NB4 (cell line): Measurements from ENCODE around the gene THAP12.
A peak's percentile ranks its signal among the peaks of the same experiment; 100 is the strongest.
"Not testable (repeated sequence)": the region's sequence is repeated elsewhere in the genome, so short reads cannot be mapped to it uniquely, and the experiment has no call there.

Experiments
- DNase-seq: peaks from one replicate; pipeline ENCODE4 v3.0.0; 2010; ENCODE audit warnings: low read depth
- H3K4me3 ChIP-seq: one replicate; pipeline ENCODE4 v1.5.1; 2011; ENCODE audit warnings: mild to moderate bottlenecking, low read depth, low read length, moderate library complexity
- MYC ChIP-seq: IDR thresholded peaks from 2 replicates; pipeline ENCODE4 v1.6.1; 2011; ENCODE audit warnings: low read depth, low read length
- POLR2A ChIP-seq: IDR thresholded peaks from 2 replicates; pipeline ENCODE4 v1.6.1; 2011; ENCODE audit warnings: mild to moderate bottlenecking; ENCODE audit not compliant: insufficient read length; ENCODE audit errors: extremely low read depth
- TF ChIP-seq, protein P1 (sequence below): IDR thresholded peaks from one replicate; pipeline ENCODE4 v1.5.1; 2012; ENCODE audit warnings: low read depth, low read length
- TF ChIP-seq, protein P2 (sequence below): IDR thresholded peaks from 2 replicates; pipeline ENCODE4 v1.6.1; 2011; ENCODE audit warnings: low read depth, low read length

THAP12 gene

DNA sequence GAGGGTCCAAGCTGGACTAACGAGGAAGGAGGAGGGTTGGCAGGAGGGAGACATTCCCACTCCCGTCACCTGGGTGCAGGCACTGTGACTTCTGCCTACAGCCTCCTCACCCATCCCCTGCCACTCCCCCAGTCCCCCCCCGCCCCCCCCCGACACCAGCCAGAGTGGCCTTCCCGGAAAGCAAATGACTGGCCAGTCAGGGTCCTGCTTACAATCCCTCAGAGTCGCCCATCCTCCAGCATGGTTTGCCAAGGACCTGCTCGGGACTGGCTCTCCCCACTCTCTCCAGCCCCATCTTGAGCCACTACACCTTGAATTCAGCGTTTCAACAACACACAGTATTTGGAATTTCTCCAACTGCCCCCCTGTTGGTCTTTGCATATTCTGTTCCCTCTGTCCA, 59.6 kb downstream of the THAP12 start:
- no peak for DNase-seq
- TF ChIP-seq MYC (no peak), POLR2A (no peak)
- TF ChIP-seq, protein P1, sequence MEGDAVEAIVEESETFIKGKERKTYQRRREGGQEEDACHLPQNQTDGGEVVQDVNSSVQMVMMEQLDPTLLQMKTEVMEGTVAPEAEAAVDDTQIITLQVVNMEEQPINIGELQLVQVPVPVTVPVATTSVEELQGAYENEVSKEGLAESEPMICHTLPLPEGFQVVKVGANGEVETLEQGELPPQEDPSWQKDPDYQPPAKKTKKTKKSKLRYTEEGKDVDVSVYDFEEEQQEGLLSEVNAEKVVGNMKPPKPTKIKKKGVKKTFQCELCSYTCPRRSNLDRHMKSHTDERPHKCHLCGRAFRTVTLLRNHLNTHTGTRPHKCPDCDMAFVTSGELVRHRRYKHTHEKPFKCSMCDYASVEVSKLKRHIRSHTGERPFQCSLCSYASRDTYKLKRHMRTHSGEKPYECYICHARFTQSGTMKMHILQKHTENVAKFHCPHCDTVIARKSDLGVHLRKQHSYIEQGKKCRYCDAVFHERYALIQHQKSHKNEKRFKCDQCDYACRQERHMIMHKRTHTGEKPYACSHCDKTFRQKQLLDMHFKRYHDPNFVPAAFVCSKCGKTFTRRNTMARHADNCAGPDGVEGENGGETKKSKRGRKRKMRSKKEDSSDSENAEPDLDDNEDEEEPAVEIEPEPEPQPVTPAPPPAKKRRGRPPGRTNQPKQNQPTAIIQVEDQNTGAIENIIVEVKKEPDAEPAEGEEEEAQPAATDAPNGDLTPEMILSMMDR: no peak
- TF ChIP-seq, protein P2, sequence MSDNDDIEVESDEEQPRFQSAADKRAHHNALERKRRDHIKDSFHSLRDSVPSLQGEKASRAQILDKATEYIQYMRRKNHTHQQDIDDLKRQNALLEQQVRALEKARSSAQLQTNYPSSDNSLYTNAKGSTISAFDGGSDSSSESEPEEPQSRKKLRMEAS: no peak
- no peak overlapping the region for H3K4me3 ChIP-seq

DNA sequence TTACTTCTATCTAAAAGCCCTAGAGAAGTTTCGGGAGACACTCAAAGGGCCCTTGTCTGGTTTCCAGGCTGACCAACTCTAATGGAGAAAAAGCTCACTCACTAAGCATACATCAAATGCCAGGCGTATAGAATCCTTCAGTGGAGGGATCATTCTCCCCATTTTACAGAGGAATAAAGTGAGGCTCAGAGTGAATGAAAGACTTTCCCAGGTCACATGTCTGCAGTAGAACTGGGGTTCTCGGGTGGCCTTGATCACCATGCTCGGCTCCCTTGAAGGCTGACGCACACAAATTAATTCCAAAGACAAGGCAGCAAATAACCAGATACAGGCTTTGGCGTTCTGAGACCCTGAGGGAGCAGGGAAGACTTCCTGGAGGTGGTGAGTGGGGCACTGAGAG, 60.0 kb downstream of the THAP12 start:
- no peak overlapping the region for H3K4me3 ChIP-seq
- no peak for DNase-seq
- TF ChIP-seq, protein P1: no peak
- no peak for TF ChIP-seq MYC
- TF ChIP-seq POLR2A: no peak

DNA sequence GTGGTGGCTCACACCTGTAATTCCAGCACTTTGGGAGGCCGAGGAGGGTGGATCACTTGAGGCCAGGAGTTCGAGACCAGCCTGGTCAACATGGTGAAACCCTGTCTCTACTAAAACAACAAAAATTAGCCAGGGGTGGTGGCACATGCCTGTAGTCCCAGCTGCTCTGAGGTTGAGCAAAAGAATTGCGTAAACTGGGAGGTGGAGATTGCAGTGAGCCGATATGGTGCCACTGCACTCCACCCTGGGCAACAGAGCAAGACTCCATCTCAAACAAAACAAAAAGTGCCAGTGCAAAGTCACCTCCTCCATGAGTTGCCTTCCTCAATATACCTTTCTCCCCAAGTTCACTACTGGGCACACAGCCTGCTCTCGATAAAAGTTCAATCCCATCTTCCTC, 61.1 kb downstream of the THAP12 start:
- peak; percentile 37 for DNase-seq
- not testable (repeated sequence) for H3K4me3 ChIP-seq

DNA sequence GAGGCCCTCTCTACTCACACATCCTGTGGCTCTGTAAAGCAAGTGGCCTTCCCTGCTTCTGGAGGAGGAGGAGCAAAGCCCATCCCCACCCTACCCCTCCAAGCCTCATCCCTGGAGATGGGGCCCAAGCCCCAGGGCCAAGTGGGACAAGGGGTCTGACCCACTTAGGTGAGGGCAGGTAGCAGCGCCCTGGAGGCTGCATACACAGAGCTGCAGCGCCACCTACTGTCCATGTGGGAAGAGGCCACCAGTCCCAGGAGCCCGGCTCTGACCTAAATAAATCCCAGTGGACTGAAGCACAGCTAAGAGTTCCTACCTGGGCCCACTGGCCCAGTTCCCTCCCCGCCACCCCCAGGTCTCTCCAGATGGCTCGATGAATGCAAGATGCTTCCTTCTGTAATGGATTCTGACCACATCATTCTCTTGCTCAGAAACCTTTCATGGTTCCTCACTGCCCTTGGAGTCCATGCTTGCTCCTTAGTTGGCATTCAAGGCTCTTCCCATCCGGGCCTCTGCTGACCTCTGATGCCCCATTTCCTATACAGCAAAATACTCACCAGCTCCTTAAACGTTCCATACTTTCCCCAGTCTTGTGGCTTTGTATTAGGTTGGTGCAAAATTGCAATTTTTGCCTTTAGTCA, 62.1 kb downstream of the THAP12 start:
- peak; percentile 83 for DNase-seq
- H3K4me3 ChIP-seq: no peak overlapping the region
- TF ChIP-seq POLR2A (no peak), MYC (no peak)
- TF ChIP-seq, protein P1: peak; percentile 93

DNA sequence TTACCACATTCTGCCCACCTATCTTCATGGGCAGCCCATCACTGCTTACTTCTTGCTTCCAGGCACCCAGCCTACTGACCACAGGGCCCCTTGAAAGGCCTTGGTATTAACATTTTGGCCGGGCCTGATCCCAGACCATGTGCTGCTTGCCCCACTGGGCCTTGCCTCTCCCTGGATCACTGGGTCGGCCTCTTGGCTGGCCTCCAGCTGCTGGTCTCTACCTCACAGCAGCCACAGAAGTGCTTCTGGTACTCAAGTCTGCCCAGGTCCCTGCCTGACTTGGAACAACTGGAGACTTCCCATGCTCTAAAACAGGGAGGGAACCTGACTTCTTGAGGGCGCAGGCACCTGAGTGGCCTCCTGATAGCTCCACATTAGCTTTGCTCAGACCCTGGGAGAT, 63.6 kb downstream of the THAP12 start:
- no peak overlapping the region for H3K4me3 ChIP-seq
- TF ChIP-seq, protein P1: no peak
- TF ChIP-seq, protein P2: no peak
- TF ChIP-seq POLR2A (no peak), MYC (no peak)
- no peak for DNase-seq

DNA sequence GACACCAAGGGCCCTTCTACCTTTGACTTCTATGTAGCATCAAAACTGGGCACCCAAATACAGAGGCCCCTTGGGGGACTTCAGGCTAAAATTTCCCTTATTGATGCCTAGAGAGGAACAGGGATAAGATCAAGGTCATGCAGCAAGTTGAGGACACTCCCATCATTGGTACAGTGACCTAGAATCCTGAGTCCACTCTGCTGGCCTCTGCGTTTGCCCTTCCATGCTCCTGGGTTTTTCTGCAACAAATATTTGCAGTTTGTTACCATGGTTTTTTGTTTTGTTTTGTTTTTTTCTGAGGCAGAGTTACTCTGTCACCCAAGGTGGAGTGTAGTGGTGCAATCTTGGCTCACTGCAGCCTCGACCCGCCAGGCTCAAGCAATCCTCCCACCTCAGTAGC, 64.2 kb downstream of the THAP12 start:
- TF ChIP-seq, protein P2: no peak
- no peak overlapping the region for H3K4me3 ChIP-seq
- DNase-seq: no peak

DNA sequence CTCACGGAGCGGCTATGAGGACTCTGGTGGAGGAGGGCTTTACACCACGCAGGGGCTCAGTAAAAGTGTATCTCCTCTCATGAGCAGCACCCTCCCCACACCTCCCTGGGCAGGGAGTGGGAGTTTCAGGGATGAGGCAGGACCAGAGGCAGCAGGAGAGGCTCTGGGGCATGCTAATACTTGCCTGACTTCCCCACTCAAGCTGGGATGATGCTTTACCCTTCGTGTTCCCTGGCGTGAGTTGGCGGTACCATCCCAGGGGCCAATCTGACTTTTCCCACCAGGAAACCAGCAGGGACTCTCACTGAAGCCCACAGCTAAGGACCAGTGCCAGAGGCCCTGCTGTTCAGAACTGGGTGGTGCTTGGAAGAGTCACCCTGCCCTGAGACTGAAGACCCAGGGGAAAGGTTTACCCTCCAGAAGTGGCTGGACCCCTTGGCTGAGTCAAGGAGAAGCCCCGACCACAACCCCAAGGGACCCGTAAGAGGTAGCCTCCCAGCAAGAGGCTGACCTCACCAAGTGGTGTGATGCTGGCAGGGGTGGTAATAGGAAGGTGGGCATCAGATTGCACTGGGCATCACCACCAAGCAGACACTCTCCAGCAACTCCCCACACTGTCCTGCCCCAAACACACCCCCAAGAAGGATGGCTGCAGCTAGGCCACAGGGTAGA, 65.6 kb downstream of the THAP12 start:
- no peak for TF ChIP-seq MYC
- H3K4me3 ChIP-seq: no peak overlapping the region
- DNase-seq: peak; percentile 58

DNA sequence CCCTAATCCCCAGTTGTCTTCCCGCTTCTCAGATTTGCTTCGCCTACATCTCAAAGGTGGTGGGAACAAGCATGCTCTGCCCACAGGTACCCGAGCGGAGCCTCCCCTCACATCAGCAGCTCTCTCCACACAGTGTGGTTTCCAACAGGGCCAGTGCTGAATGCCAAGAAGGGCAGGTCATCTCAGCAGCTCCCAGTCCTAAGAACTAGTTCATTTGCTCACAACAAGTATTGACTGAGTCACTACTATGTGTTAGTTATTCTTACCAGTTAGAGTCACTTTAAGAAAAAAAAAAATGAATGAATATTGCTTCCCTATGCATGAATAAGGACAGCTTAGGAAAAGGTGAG, 66.2 kb downstream of the THAP12 start:
- DNase-seq: no peak
- TF ChIP-seq, protein P1: no peak
- TF ChIP-seq POLR2A (no peak), MYC (no peak)
- TF ChIP-seq, protein P2: no peak
- H3K4me3 ChIP-seq: no peak overlapping the region
